CD4-positive, alpha-beta T cell (primary cell): Measurements from ENCODE around the gene EIPR1. TPM values are rescaled to one million over a fixed set of nuclear protein-coding genes. Genes with fewer than 3 reads are reported as not detected.

Source experiments
- ATAC-seq: fragments of 200-7000 bp; cut with Tn5 transposase; one replicate; pipeline ENCODE4 v1.10.0; 2022; ENCODE audit warnings: mild to moderate bottlenecking; ENCODE audit not compliant: poor library complexity
- CTCF ChIA-PET: fragments of 350-600 bp; sonication (Branson Sonifier 250); formaldehyde crosslinking; loops from one replicate; lab custom pipeline; 2021; ENCODE audit warnings: antibody characterized with exemption, inconsistent platforms; lab: Charles Lee
- POLR2A ChIA-PET: fragments of 350-600 bp; sonication (Branson Sonifier 250); formaldehyde crosslinking; loops from one replicate; lab custom pipeline; 2021; ENCODE audit warnings: antibody characterized with exemption, inconsistent platforms; lab: Charles Lee
- DNase-seq, 14 experiments: peaks; one replicate each; pipeline ENCODE4 v3.0.0-alpha.2; 2013 to 2020; ENCODE audit warnings: mixed read lengths in 2 of 14
- H3K27ac ChIP-seq, 2 donors: one replicate each; pipeline versions ENCODE4 v1.5.1 to v1.7.0; 2013; ENCODE audit warnings: low read length in 2 of 2, low read depth in 1 of 2, mild to moderate bottlenecking in 1 of 2
- H3K27me3 ChIP-seq, 2 experiments: 1 replicate in 1 of 2; 2 replicates in 1 of 2; pipeline versions ENCODE4 v1.6.1 to v1.7.0; 2013; ENCODE audit warnings: low read length in 2 of 2, control low read depth in 1 of 2, mild to moderate bottlenecking in 1 of 2, moderate library complexity in 1 of 2; ENCODE audit not compliant: insufficient read depth in 2 of 2, control insufficient read depth in 1 of 2
- H3K36me3 ChIP-seq: one replicate; pipeline ENCODE4 v1.6.1; 2013; ENCODE audit warnings: low read length, control low read depth; ENCODE audit not compliant: insufficient read depth
- H3K4me1 ChIP-seq: one replicate; pipeline ENCODE4 v1.6.1; 2013; ENCODE audit warnings: low read length, control low read depth; ENCODE audit not compliant: insufficient read depth
- H3K4me3 ChIP-seq: one replicate; pipeline ENCODE4 v1.5.1; 2013; ENCODE audit warnings: mild to moderate bottlenecking, low read length, moderate library complexity
- H3K9me3 ChIP-seq, 2 experiments: 1 replicate in 1 of 2; 2 replicates in 1 of 2; pipeline versions ENCODE4 v1.6.1 to v1.7.0; 2013; ENCODE audit warnings: low read length in 2 of 2, mild to moderate bottlenecking in 2 of 2, control low read depth in 1 of 2, moderate library complexity in 1 of 2; ENCODE audit not compliant: control insufficient read depth in 1 of 2, insufficient read depth in 1 of 2
- H3K27ac Mint-ChIP-seq: one replicate; pipeline ENCODE4 v1.8.0; 2020; ENCODE audit warnings: mixed read lengths
- H3K27me3 Mint-ChIP-seq: one replicate; pipeline ENCODE4 v1.8.0; 2021; ENCODE audit warnings: mixed read lengths
- H3K36me3 Mint-ChIP-seq: one replicate; pipeline ENCODE4 v1.8.0; 2021; ENCODE audit warnings: low read depth, mixed read lengths
- H3K4me1 Mint-ChIP-seq: one replicate; pipeline ENCODE4 v1.8.0; 2021; ENCODE audit warnings: low read depth, mixed read lengths
- H3K4me3 Mint-ChIP-seq: one replicate; pipeline ENCODE4 v1.8.0; 2020; ENCODE audit warnings: mild to moderate bottlenecking, mixed read lengths
- H3K9me3 Mint-ChIP-seq: one replicate; pipeline ENCODE4 v1.8.0; 2020; ENCODE audit warnings: mixed read lengths
- intact Hi-C, 2 experiments: fragments of 100-400 bp; cut with DNase I in 1 of 2; cut with micrococcal nuclease in 1 of 2; formaldehyde crosslinking; loops; one replicate each; pipeline versions ENCODE4 v1.15.1 to v1.9.0; 2023 to 2025; cut with DNase I, micrococcal nuclease
- total RNA-seq, 174 experiments: library from RNA in 2 of 174; stranded (reverse) in 2 of 174; gene quantifications; one replicate each; pipeline ENCODE4 v1.2.3 and lab custom pipeline; 2021 to 2026
- TF ChIP-seq, protein P1 (sequence below): fragments of 200-600 bp; IDR thresholded peaks from one replicate; pipeline ENCODE4 v1.8.0; 2022; ENCODE audit warnings: antibody characterized with exemption, mild to moderate bottlenecking

EIPR1 gene
- total RNA-seq, 2 experiments from 2014 or later, result 11.0 to 12.4 TPM

DNA sequence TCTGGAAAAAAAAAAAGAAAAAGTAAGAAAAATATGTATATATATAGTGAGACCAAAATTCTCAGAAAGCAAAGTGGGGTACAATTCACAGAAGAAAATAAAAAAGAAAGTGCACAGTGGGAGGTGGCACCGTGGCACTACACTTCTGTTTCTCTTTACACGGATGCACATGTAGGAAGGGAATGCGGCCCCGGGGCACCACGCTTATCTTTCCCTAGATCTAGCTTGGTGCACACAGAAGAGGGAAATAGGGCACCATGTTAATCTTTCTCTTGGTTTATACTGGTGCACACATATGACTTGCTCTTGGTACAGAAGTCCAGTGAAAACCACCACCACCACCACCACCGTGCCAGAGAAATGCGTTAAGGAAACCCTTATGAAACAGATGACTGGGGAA, 32.0 kb downstream of the EIPR1 start:
- Mint-ChIP-seq H3K27ac (no peak overlapping the region), H3K4me3 (no peak overlapping the region), H3K4me1 (no peaks in the 10 kb centered on the region), H3K27me3 (no peaks in the 10 kb centered on the region), H3K9me3 (peaks cover 3% of the 10 kb centered on the region), H3K36me3 (peaks cover 50% of the 10 kb centered on the region)
- H3K36me3 ChIP-seq, result peaks cover 32% of the 10 kb centered on the region
- ChIA-PET CTCF (no interaction called here), POLR2A (no interaction called here)
- intact Hi-C loops, result no loop called here
- no peak overlapping the region for H3K4me3 ChIP-seq
- DNase-seq (no peak), ATAC-seq (no peak)
- H3K4me1 ChIP-seq, result no peaks in the 10 kb centered on the region
- peaks cover 0 to 4% of the 10 kb centered on the region in 2 experiments for H3K9me3 ChIP-seq
- no peaks in the 10 kb centered on the region for H3K27me3 ChIP-seq
- TF ChIP-seq, protein P1, sequence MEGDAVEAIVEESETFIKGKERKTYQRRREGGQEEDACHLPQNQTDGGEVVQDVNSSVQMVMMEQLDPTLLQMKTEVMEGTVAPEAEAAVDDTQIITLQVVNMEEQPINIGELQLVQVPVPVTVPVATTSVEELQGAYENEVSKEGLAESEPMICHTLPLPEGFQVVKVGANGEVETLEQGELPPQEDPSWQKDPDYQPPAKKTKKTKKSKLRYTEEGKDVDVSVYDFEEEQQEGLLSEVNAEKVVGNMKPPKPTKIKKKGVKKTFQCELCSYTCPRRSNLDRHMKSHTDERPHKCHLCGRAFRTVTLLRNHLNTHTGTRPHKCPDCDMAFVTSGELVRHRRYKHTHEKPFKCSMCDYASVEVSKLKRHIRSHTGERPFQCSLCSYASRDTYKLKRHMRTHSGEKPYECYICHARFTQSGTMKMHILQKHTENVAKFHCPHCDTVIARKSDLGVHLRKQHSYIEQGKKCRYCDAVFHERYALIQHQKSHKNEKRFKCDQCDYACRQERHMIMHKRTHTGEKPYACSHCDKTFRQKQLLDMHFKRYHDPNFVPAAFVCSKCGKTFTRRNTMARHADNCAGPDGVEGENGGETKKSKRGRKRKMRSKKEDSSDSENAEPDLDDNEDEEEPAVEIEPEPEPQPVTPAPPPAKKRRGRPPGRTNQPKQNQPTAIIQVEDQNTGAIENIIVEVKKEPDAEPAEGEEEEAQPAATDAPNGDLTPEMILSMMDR, result no peak
- no peak overlapping the region for H3K27ac ChIP-seq

DNA sequence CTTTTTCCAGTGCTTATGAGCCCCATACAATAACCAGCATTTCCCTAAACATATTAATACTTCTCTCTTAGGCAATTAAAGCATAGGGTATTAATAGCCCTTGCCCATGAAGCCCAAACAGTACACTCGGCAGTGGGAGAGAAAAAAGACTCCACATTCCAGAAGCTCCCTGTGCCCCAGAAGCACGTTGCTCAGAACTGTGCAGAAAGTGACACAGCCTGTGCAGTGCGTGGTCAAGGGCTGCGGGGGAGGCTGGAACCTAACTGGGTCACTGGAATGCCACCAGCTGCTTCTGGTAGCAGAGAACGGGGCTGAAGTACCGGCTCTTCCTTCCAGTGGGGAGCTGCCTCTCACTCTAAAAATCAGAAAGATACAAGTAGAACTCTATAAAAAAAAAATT, 32.7 kb downstream of the EIPR1 start:
- no peak overlapping the region for H3K27ac ChIP-seq

DNA sequence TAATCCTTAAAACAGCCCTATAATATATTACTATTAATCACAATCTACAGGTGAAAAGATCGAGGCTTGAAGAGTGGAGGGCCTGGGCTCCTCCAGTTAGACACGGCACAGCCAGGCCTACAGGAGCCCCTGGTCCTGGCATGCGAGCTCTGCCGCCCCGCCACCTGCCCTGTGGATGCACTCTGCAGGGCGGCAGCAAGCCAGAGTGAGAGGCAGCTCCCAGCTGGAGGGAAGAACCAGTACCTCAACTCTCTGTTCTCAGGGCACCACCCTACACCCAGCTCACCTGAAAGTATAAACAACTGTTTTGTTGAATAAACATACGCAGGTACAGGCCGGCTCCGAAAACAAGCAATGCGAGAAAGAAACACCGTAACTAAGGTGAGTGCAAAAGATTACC, 34.6 kb downstream of the EIPR1 start:
- ATAC-seq (no peak), DNase-seq (no peak)
- Mint-ChIP-seq H3K36me3 (peaks cover 33% of the 10 kb centered on the region), H3K27me3 (no peaks in the 10 kb centered on the region), H3K4me1 (no peaks in the 10 kb centered on the region), H3K4me3 (no peak overlapping the region), H3K27ac (no peak overlapping the region), H3K9me3 (no peaks in the 10 kb centered on the region)
- ChIA-PET CTCF (no interaction called here), POLR2A (no interaction called here)
- Histone ChIP-seq H3K4me3 (no peak overlapping the region), H3K4me1 (no peaks in the 10 kb centered on the region), H3K36me3 (peaks cover 21% of the 10 kb centered on the region), H3K9me3 (no peaks in the 10 kb centered on the region), H3K27ac (no peak overlapping the region), H3K27me3 (no peaks in the 10 kb centered on the region)
- intact Hi-C loops, result no loop called here
- TF ChIP-seq, protein P1, result no peak

More for the DNA sequence above, 32.7 kb downstream of the EIPR1 start:
- intact Hi-C loops, result no loop called here
- Mint-ChIP-seq H3K36me3 (peaks cover 43% of the 10 kb centered on the region), H3K27me3 (no peaks in the 10 kb centered on the region), H3K9me3 (no peaks in the 10 kb centered on the region), H3K4me1 (no peaks in the 10 kb centered on the region), H3K27ac (no peak overlapping the region), H3K4me3 (no peak overlapping the region)
- ATAC-seq (no peak), DNase-seq (no peak)
- peaks cover 0 to 4% of the 10 kb centered on the region in 2 experiments for H3K9me3 ChIP-seq
- H3K27me3 ChIP-seq, result no peaks in the 10 kb centered on the region
- peaks cover 28% of the 10 kb centered on the region for H3K36me3 ChIP-seq
- CTCF ChIA-PET, result no interaction called here
- no peak overlapping the region for H3K4me3 ChIP-seq
- POLR2A ChIA-PET, result no interaction called here
- H3K4me1 ChIP-seq, result no peaks in the 10 kb centered on the region
- TF ChIP-seq, protein P1, result no peak
